PC-9 (cell line): ENCODE data around the gene CCL21. TPM values are rescaled to one million over a fixed set of nuclear protein-coding genes. Genes with fewer than 3 reads are reported as not detected.

Experiments used
- BruUV-seq: library from RNA; stranded (reverse); fragments of 400-500 nt; replicated peaks from 2 replicates; lab custom pipeline; 2021; lab: Mats Ljungman, UMichigan
- CTCF ChIA-PET: fragments of 300-600 bp; sonication (Branson Sonifier 250); formaldehyde crosslinking; loops from one replicate; lab custom pipeline; 2022; ENCODE audit warnings: antibody characterized with exemption; lab: Charles Lee
- POLR2A ChIA-PET: fragments of 300-600 bp; sonication (Branson Sonifier 250); formaldehyde crosslinking; loops from one replicate; lab custom pipeline; 2022; ENCODE audit warnings: antibody characterized with exemption; ENCODE audit not compliant: unreplicated experiment; lab: Charles Lee
- DNase-seq, 2 experiments: peaks; one replicate each; pipeline versions ENCODE4 v3.0.0 to v3.0.0-alpha.2; 2015 to 2022; ENCODE audit warnings: mixed read lengths in 1 of 2
- H2AFZ ChIP-seq: fragments of 200-600 bp; sonication (generic); 2 replicates; pipeline ENCODE4 v1.8.1; 2017; ENCODE audit warnings: antibody characterized with exemption
- H3F3A ChIP-seq: fragments of 200-600 bp; sonication (generic); 2 replicates; pipeline ENCODE4 v1.8.1; 2017; ENCODE audit warnings: antibody characterized with exemption, mild to moderate bottlenecking, low read depth; ENCODE audit not compliant: insufficient read depth
- H3K27ac ChIP-seq: fragments of 200-600 bp; sonication (generic); 2 replicates; pipeline ENCODE4 v1.6.1; 2016; ENCODE audit warnings: mixed run types
- H3K27me3 ChIP-seq: fragments of 200-600 bp; sonication (generic); 2 replicates; pipeline ENCODE4 v1.6.1; 2016; ENCODE audit warnings: low read depth, mixed run types; ENCODE audit not compliant: insufficient read depth
- H3K36me3 ChIP-seq: fragments of 200-600 bp; sonication (generic); 2 replicates; pipeline ENCODE4 v1.6.1; 2016; ENCODE audit warnings: low read depth, mixed run types
- H3K4me1 ChIP-seq: fragments of 200-600 bp; sonication (generic); replicated peaks from 2 replicates; pipeline ENCODE4 v1.6.1; 2016; ENCODE audit warnings: mixed run types; ENCODE audit not compliant: insufficient read depth
- H3K4me2 ChIP-seq: fragments of 200-600 bp; sonication (generic); 2 replicates; pipeline ENCODE4 v1.6.1; 2017; ENCODE audit warnings: mixed run types
- H3K4me3 ChIP-seq: fragments of 200-600 bp; sonication (generic); 2 replicates; pipeline ENCODE4 v1.6.1; 2016; ENCODE audit warnings: mixed run types
- H3K79me2 ChIP-seq: fragments of 200-600 bp; sonication (generic); 2 replicates; pipeline ENCODE4 v1.6.1; 2017; ENCODE audit warnings: low read depth, mixed run types
- H3K9me2 ChIP-seq: fragments of 200-600 bp; sonication (generic); 2 replicates; pipeline ENCODE4 v1.8.1; 2017; ENCODE audit warnings: mild to moderate bottlenecking; ENCODE audit not compliant: insufficient read depth
- H3K9me3 ChIP-seq: fragments of 200-600 bp; sonication (generic); 2 replicates; pipeline ENCODE4 v1.8.1; 2016; ENCODE audit warnings: low read depth; ENCODE audit not compliant: insufficient read depth
- H4K20me1 ChIP-seq: fragments of 200-600 bp; sonication (generic); 2 replicates; pipeline ENCODE4 v1.8.1; 2017; ENCODE audit not compliant: insufficient read depth
- EZH2 ChIP-seq: fragments of 200-600 bp; sonication (generic); IDR thresholded peaks from 2 replicates; pipeline ENCODE4 v1.8.0; 2017; ENCODE audit warnings: antibody characterized with exemption, low read depth
- intact Hi-C: fragments of 100-400 bp; cut with micrococcal nuclease; formaldehyde crosslinking; loops from one replicate; pipeline ENCODE4 v1.10.0; 2022; ENCODE audit not compliant: unreplicated experiment
- total RNA-seq: library from RNA; stranded (reverse); gene quantifications from 2 replicates; pipeline ENCODE4 v1.2.3, GENCODE V29; 2021
- TF ChIP-seq, protein P1 (sequence below): fragments of 200-600 bp; sonication (generic); conservative IDR thresholded peaks from 2 replicates; pipeline ENCODE4 v1.6.1; 2017; ENCODE audit warnings: mixed run types, antibody characterized with exemption, mild to moderate bottlenecking, moderate library complexity

The CCL21 gene
- total RNA-seq, 1 experiment from 2014 or later = not detected

DNA sequence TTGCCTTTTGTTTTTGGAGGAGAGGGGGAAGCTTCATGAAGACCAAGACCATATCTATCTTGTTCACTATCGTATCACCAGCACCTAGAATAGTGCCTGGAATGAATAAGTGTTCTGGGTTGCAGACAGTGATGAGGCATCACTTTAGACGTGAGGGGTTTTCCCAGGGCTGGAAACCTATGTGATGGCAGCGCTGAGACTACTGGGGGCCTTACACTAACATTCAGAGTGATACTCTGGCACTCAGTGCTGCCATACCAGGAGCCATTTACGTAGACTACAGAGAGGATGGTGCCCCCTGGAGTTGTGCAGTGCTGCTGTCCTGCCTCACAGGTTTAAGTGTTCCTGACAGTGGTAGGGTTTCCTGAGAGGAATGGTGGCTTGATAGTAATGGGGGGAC lies 25.8 kb downstream of the CCL21 start:
- H3K4me2 ChIP-seq = no peak overlapping the region
- ChIA-PET CTCF (no interaction called here), POLR2A (no interaction called here)
- H3K79me2 ChIP-seq = no peaks in the 10 kb centered on the region
- H3K4me3 ChIP-seq = no peak overlapping the region
- no peaks in the 10 kb centered on the region for H3K4me1 ChIP-seq
- TF ChIP-seq, protein P1, sequence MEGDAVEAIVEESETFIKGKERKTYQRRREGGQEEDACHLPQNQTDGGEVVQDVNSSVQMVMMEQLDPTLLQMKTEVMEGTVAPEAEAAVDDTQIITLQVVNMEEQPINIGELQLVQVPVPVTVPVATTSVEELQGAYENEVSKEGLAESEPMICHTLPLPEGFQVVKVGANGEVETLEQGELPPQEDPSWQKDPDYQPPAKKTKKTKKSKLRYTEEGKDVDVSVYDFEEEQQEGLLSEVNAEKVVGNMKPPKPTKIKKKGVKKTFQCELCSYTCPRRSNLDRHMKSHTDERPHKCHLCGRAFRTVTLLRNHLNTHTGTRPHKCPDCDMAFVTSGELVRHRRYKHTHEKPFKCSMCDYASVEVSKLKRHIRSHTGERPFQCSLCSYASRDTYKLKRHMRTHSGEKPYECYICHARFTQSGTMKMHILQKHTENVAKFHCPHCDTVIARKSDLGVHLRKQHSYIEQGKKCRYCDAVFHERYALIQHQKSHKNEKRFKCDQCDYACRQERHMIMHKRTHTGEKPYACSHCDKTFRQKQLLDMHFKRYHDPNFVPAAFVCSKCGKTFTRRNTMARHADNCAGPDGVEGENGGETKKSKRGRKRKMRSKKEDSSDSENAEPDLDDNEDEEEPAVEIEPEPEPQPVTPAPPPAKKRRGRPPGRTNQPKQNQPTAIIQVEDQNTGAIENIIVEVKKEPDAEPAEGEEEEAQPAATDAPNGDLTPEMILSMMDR = no peak
- TF ChIP-seq EZH2 = no peak
- no TSS peak for BruUV-seq
- H3F3A ChIP-seq = no peaks in the 10 kb centered on the region
- no peak overlapping the region for H2AFZ ChIP-seq
- no peaks in the 10 kb centered on the region for H3K9me2 ChIP-seq
- H3K27me3 ChIP-seq = no peaks in the 10 kb centered on the region
- H3K27ac ChIP-seq = no peak overlapping the region
- H4K20me1 ChIP-seq = no peaks in the 10 kb centered on the region
- no peaks in the 10 kb centered on the region for H3K36me3 ChIP-seq
- intact Hi-C loops = no loop called here
- H3K9me3 ChIP-seq = no peaks in the 10 kb centered on the region
- DNase-seq = no peak

DNA sequence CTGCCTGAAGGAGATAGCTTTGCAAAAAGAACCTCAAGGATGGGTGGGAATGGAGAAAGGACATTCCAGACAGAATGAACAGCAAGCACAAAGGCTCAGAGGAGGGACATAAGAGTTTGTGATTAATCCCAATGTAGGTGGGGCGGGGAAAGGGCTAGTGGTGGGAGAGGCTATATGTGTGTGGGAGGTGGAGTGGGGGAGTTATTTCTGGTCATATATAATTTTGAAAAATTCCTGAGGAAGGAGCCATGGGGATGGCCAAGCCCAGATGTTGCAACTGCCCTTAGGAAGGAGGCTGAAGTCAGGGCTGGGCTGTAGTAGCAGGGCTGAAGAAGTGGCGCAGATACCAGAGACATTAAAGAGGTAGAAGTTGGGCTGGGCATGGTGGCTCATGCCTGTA lies 34.1 kb downstream of the CCL21 start:
- ChIA-PET POLR2A (no interaction called here), CTCF (no interaction called here)
- H3F3A ChIP-seq = no peaks in the 10 kb centered on the region
- H3K4me1 ChIP-seq = no peaks in the 10 kb centered on the region
- H3K36me3 ChIP-seq = no peaks in the 10 kb centered on the region
- TF ChIP-seq EZH2 = no peak
- TF ChIP-seq, protein P1 = no peak
- H3K9me3 ChIP-seq = no peaks in the 10 kb centered on the region
- no peaks in the 10 kb centered on the region for H3K79me2 ChIP-seq
- H2AFZ ChIP-seq = no peak overlapping the region
- intact Hi-C loops = no loop called here
- no peaks in the 10 kb centered on the region for H3K9me2 ChIP-seq
- no peaks in the 10 kb centered on the region for H3K27me3 ChIP-seq
- H4K20me1 ChIP-seq = no peaks in the 10 kb centered on the region
- DNase-seq = no peak
- BruUV-seq = no TSS peak
- no peak overlapping the region for H3K4me3 ChIP-seq
- no peak overlapping the region for H3K4me2 ChIP-seq
- no peak overlapping the region for H3K27ac ChIP-seq

DNA sequence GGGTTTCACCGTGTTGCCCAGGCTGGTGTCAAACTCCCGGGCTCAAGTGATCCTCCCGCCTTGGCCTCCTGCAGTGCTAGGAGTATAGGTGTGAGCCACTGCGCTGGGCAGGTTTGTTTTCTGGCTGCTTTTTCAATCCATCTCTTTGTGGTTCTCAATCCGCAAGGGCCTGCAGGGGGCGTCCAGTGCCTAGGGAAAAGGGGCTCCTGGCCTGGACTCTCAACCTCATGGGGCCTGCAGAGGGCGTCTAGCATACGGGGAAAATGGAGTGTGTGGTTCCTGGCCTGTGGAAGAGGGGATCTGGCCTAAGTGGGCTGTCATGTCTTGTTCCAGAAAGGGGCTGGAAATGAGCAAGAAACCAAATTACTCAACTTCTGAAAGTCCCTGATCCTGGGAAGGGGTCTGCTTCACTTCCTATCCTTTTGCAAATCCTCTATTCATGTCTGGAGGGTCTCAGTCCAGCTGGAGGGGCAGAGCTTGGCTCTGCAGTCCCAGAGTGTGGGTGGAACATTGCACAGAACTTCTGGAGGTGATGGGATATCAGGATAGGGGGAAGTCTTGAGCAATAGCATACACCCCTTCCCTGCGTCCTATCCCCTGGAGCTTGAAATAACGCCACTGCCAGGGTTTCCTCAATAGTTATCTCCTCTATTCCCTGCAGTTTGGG lies 34.8 kb downstream of the CCL21 start:
- DNase-seq = peak in 1 of 2 experiments; percentile 16
- no peaks in the 10 kb centered on the region for H3K9me3 ChIP-seq
- POLR2A ChIA-PET = no interaction called here
- H3K9me2 ChIP-seq = no peaks in the 10 kb centered on the region
- H3K27ac ChIP-seq = no peak overlapping the region
- BruUV-seq = no TSS peak
- CTCF ChIA-PET = no interaction called here
- no peaks in the 10 kb centered on the region for H3K27me3 ChIP-seq
- H4K20me1 ChIP-seq = no peaks in the 10 kb centered on the region
- no peaks in the 10 kb centered on the region for H3F3A ChIP-seq
- H3K4me1 ChIP-seq = no peaks in the 10 kb centered on the region
- H2AFZ ChIP-seq = no peak overlapping the region
- no peak overlapping the region for H3K4me2 ChIP-seq
- H3K4me3 ChIP-seq = no peak overlapping the region
- intact Hi-C loops = no loop called here
- TF ChIP-seq, protein P1 = peak; percentile 64
- no peak for TF ChIP-seq EZH2
- no peaks in the 10 kb centered on the region for H3K36me3 ChIP-seq
- H3K79me2 ChIP-seq = no peaks in the 10 kb centered on the region
